ENCODE results near the gene DDO. TPM values are rescaled to one million over a fixed set of nuclear protein-coding genes. Genes with fewer than 3 reads are reported as not detected.

DDO gene
- total RNA-seq, 1 experiment from 2014 or later = not detected

- no peak for DNase-seq (ENCODE audit: low spot score)
- Histone ChIP-seq H3K4me1 (ENCODE audit: insufficient read depth, low read length, poor library complexity, severe bottlenecking) (no peaks in the 10 kb centered on the region), H3K27ac (ENCODE audit: low read depth, low read length, poor library complexity, severe bottlenecking) (no peak overlapping the region), H3K27me3 (replicated peaks; ENCODE audit: insufficient read depth, low read depth, low read length, poor library complexity) (no peaks in the 10 kb centered on the region), H3K4me3 (ENCODE audit: low read depth, low read length, poor library complexity, severe bottlenecking) (no peak overlapping the region), H3K36me3 (ENCODE audit: insufficient read depth, low read length, poor library complexity, severe bottlenecking) (no peaks in the 10 kb centered on the region), H3K9me3 (ENCODE audit: low read depth, low read length, poor library complexity, severe bottlenecking) (no peaks in the 10 kb centered on the region)
- BruUV-seq (replicated peaks) = no TSS peak
- ChIA-PET CTCF (no interaction called here), POLR2A (ENCODE audit: low non-redundant PET) (no interaction called here)
- TF ChIP-seq EZH2 (IDR thresholded peaks at IDR 0.05; ENCODE audit: borderline replicate concordance, low read depth, low read length, poor library complexity, severe bottlenecking) (no peak), CTCF (conservative IDR thresholded peaks at IDR 0.05; ENCODE audit: low read depth, low read length) (no peak)
- intact Hi-C loops (cut with micrococcal nuclease; ENCODE audit: unreplicated experiment) = no loop called here
Observed at GRCh38 chr6:110430741-110431140, 15.4 kb upstream of the DDO start.

GRCh38 chr6:110430236-110430635, 14.9 kb upstream of the DDO start:
- ChIA-PET CTCF (no interaction called here), POLR2A (ENCODE audit: low non-redundant PET) (no interaction called here)
- Histone ChIP-seq H3K27me3 (replicated peaks; ENCODE audit: insufficient read depth, low read depth, low read length, poor library complexity) (no peaks in the 10 kb centered on the region), H3K9me3 (ENCODE audit: low read depth, low read length, poor library complexity, severe bottlenecking) (no peaks in the 10 kb centered on the region), H3K4me3 (ENCODE audit: low read depth, low read length, poor library complexity, severe bottlenecking) (no peak overlapping the region), H3K4me1 (ENCODE audit: insufficient read depth, low read length, poor library complexity, severe bottlenecking) (peaks cover 3% of the 10 kb centered on the region), H3K27ac (ENCODE audit: low read depth, low read length, poor library complexity, severe bottlenecking) (no peak overlapping the region), H3K36me3 (ENCODE audit: insufficient read depth, low read length, poor library complexity, severe bottlenecking) (no peaks in the 10 kb centered on the region)
- DNase-seq (ENCODE audit: low spot score) = no peak
- no TSS peak for BruUV-seq (replicated peaks)
- TF ChIP-seq CTCF (conservative IDR thresholded peaks at IDR 0.05; ENCODE audit: low read depth, low read length) (no peak), EZH2 (IDR thresholded peaks at IDR 0.05; ENCODE audit: borderline replicate concordance, low read depth, low read length, poor library complexity, severe bottlenecking) (no peak)
- intact Hi-C loops (cut with micrococcal nuclease; ENCODE audit: unreplicated experiment) = no loop called here

GRCh38 chr6:110428153-110428552, 12.8 kb upstream of the DDO start:
- no peak for TF ChIP-seq CTCF (conservative IDR thresholded peaks at IDR 0.05; ENCODE audit: low read depth, low read length)
- CTCF ChIA-PET = no interaction called here
- H3K9me3 ChIP-seq (ENCODE audit: low read depth, low read length, poor library complexity, severe bottlenecking) = no peaks in the 10 kb centered on the region
- peaks cover 22% of the 10 kb centered on the region for H3K4me1 ChIP-seq (ENCODE audit: insufficient read depth, low read length, poor library complexity, severe bottlenecking)
- H3K27me3 ChIP-seq (replicated peaks; ENCODE audit: insufficient read depth, low read depth, low read length, poor library complexity) = no peaks in the 10 kb centered on the region
- BruUV-seq (replicated peaks) = no TSS peak
- no peak overlapping the region for H3K27ac ChIP-seq (ENCODE audit: low read depth, low read length, poor library complexity, severe bottlenecking)
- no peak overlapping the region for H3K4me3 ChIP-seq (ENCODE audit: low read depth, low read length, poor library complexity, severe bottlenecking)
- no peaks in the 10 kb centered on the region for H3K36me3 ChIP-seq (ENCODE audit: insufficient read depth, low read length, poor library complexity, severe bottlenecking)
- POLR2A ChIA-PET (ENCODE audit: low non-redundant PET) = no interaction called here
- intact Hi-C loops (cut with micrococcal nuclease; ENCODE audit: unreplicated experiment) = no loop called here
- no peak for DNase-seq (ENCODE audit: low spot score)
